Inferior parietal cortex (tissue), 1 donor: ENCODE results near the gene CAMK2N1.
A peak's percentile ranks its signal among the peaks of the same experiment; 100 is the strongest.
"Not testable (repeated sequence)": the region's sequence is repeated elsewhere in the genome, so short reads cannot be mapped to it uniquely, and the experiment has no call there.

Experiments used
- DNase-seq: peaks from one replicate; pipeline ENCODE4 v3.0.0-alpha.2; 2016; ENCODE audit errors: extremely low spot score

Gene CAMK2N1

DNA sequence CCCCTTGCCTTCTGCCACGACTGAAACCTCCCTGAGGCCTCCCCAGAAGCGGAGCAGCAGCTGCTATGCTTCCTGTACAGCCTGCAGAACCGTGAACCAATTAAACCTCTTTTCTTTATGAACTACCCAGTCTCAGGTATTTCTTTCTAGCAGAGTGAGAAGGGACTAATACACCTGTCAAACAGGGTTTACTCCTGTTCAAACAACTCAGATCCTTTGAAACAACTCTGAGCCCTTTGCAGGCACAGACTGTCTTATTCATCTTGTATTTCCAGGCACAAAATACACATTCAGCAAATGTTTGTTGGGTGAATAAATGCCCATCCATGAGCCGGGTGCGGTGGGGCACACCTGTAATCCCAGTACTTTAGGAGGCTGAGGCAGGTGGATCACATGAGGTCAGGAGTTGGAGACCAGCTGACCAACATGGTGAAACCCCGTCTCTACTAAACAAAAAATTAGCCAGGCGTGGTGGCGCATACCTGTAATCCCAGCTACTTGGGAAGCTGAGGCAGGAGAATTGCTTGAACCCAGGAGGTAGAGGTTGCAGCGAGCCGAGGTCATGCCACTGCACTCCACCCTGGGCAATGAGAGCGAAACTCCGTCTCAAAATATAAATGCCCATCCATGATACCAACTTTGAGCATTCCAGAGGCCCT, 10.8 kb upstream of the CAMK2N1 start:
- not testable (repeated sequence) for DNase-seq

DNA sequence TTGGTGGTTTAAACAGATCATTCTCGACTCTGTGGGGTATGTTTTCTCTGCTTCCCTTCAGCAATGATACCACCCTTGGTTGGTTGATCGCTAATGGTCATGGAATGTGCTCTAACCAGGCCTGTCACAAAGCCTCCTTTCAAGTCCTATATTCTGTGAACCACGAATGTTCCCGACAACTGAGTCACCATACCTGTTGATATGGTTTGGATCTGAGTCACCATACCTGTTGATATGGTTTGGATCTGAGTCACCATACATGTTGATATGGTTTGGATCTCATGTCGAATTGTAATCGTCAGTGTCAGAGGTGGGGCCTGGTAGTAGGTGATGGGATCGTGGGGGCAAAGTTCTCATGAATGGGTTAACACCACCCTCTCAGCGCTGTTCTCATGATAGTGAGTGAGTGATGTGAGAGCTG, 10.2 kb upstream of the CAMK2N1 start:
- no peak for DNase-seq

DNA sequence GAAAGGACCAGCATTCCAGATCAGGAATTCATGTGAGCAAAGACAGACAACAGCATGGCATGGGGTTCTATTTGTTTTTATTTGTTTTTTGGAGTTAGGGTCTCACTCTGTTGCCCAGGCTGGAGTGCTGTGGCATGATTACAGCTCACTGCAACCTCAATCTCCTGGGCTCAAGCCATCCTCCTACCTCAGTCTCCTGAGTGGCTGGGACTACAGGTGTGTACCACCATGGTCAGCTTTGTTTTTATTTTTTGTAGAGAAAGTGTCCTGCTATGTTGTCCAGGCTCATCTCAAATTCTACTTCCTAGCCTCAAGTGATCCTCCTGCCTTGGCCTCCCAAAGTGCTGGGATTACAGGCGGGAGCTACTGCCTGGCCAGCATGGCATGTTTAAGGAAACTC, 9.7 kb upstream of the CAMK2N1 start:
- DNase-seq = no peak

DNA sequence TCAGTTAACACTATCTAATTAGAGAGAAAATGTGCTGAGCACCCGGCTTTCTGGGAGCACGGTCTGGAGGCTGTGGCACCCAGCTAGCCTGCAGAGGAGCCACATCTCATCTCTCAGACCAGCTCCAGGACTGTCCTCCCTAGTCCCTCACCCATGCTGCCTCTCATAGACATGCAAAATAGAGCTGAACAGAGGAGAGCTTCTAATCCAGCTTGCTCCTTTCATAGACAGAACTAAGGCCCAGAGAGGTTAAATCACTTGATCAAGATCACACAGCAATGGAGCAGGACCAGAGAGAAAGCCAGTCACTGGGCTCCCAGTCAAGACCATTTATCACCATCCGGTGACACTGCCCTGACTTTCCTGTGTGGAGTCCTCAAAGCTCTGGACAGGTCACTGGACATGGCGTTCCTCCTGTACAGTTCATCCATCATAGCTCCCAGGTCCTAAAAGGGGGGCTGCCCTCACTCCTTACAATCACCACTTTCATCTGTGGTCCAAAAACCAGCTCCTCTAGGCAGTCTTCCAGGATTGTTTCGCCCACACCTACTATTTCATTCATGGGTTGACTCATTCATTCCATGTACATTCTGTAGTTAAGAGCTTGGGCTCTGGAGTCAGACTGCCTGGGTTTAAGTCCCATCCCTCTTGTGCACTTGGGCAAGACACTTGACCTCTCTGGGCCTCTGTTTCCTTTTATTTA, 8.8 kb upstream of the CAMK2N1 start:
- no peak for DNase-seq

DNA sequence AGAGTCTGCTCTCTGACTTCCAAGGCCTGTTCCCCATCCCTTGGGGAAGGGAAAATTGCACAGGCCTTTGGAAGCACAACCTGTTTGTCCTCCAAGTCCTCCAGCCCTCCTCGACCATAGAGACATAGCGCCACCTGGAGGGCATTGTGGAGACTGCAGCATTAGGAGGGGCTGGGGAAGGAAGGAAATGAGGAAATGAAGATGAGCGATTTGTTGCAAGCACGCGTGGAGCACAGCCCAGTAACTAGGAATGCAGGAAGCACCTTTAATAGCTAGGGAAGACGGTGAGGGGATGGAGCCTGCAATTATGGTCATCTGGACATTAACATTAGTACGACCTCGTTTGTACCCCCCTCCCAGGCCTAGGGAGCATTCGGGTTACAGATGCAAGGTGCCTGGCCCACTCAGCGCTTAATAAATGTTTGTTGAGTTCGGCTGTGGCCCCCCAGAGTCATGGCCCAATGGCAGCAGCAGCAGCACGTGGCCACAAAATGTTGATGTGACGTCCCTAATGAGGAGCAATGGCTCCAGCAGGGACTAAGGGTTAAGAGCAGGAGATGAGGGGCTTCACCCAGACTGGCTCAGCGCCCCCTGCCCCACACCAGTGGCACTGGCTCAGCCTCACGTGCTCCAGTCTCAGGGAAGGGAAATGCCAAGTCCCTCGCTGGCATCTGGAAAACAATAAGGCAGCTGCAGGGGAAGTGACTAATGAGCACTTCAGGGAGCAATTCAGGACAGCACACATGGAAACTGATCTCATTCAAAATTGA, 8.0 kb upstream of the CAMK2N1 start:
- peak; percentile 95 for DNase-seq

DNA sequence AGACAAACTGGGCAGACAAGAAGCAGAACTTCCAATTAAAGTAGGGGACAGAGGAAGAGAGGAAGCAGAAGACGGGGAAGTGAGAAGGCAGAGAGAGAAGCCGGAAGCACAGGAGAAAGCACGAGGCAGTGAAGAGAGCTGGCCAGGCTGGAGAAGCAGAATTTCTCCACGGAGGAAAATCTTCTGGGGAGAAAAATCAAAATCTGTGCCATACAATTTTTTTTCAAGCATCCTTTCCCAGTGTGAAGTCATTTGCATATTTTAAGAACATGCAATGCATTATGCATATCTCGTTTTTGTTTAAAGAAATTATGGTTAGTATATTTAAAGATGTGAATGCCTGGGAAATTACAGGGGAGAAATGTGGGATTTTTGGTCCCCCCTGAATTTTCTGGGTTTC, 7.3 kb upstream of the CAMK2N1 start:
- peak; percentile 25 for DNase-seq

DNA sequence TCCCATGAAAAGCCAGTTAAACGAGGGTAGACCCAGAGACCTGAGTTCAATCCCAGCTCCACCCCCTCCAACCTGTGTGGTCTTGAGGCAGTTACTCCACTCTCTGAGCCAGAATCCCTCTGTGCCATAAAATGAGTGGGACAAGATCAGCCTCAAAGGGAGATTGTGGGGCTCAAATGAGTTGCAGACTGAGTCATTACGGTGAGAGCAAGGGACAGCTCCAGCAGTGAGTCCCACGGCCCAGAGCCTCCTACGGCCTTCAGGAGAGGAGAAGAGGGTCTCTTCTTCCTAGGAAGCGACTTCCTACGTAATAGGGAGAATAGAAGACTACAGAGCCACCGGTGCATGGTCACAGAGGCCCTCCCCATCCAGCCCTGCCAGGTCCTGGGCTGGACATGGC, 6.7 kb upstream of the CAMK2N1 start:
- DNase-seq = no peak

DNA sequence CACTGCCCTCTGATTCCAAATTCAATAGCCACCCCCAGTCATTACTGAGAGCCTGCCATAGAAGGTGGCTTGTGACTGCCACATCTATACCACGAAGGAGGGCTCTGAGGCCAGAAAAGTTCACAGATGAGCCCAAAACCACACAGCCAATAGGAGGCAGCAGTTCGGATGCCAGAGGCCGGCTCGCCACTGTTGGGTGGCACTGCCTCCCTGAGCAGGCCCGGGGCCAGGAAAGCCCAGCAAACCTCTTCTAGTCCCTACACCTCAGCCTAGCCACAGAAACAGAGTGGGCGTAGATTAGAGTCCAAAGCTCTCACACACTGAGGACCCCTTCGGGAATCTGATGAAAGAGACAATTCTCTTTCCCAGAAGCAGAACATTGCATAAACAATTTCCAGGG, 5.9 kb upstream of the CAMK2N1 start:
- no peak for DNase-seq

DNA sequence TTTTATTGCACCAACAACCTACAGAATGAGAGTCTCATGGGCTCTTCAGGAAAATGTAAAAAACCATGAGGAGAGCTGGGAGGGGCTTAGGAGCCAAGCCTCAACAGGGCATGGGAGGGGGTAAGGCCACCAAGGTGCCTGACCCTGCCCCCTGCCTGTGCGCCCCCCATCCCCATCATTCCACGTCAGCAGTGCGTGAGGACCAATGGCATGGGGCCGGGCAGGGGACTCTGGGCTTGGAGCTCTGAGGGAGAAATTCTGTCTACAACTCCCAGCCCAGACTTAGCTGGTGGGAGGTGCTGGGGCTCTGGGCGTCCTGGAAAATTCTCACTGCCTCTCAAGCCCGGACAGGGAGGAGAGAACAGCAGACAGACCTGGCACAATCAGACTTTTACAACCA, 5.2 kb upstream of the CAMK2N1 start:
- no peak for DNase-seq

DNA sequence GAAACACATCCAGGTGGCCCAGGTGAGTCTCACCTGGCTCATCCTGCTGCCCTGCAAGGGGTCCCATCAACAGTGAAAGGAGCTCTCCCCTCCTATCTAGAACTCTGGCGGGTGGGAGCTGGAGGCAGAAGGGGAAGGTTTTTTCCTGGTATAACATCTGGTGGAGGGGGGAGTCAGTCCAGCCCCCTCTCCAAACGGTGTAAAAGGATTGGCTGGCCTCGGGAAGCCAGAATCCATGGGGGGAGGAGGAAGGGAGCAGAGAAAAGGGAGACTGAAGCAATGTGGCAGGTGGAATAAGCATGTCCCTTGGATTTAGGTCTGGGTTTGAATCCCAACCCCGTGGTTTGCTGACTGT, 1.2 kb upstream of the CAMK2N1 start:
- DNase-seq = no peak

DNA sequence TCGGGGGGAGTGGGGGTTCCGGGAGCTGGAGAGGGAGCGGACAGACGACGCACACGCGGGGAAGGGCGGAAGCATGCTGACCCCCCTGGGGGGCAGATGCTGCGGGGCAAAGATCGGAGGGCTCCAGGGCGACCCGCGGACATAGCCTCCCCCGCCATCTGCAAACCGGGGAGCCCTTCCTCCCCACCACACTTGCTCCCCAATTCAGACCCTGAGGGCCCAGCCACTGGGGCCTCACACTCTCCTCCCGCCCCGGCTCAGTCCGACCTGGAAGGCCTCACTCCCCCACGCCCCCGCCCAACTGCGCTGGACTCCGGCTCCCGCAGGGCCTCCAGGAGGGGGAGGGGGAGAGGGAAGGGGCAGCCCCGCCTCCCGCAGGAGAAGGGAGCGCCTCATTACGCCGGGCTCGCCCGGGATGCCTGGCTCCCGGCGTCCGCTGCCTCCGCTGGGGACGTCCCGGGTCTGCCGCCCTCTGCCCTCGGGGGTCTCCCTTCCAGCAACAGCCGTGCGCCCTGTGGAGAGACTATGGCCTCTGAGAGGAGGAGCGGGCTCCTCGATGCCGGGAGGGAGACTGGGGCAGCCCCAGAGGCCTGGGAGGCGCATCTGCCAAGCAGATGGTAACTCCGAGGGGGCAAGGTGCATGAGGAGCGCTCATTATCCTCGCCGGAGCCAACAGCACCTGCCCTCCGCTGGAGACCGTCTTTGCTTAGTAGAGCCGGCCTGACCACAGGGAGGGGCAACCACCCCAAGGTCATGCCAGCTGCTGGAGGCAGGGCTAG, 636 bp upstream of the CAMK2N1 start:
- DNase-seq = no peak

DNA sequence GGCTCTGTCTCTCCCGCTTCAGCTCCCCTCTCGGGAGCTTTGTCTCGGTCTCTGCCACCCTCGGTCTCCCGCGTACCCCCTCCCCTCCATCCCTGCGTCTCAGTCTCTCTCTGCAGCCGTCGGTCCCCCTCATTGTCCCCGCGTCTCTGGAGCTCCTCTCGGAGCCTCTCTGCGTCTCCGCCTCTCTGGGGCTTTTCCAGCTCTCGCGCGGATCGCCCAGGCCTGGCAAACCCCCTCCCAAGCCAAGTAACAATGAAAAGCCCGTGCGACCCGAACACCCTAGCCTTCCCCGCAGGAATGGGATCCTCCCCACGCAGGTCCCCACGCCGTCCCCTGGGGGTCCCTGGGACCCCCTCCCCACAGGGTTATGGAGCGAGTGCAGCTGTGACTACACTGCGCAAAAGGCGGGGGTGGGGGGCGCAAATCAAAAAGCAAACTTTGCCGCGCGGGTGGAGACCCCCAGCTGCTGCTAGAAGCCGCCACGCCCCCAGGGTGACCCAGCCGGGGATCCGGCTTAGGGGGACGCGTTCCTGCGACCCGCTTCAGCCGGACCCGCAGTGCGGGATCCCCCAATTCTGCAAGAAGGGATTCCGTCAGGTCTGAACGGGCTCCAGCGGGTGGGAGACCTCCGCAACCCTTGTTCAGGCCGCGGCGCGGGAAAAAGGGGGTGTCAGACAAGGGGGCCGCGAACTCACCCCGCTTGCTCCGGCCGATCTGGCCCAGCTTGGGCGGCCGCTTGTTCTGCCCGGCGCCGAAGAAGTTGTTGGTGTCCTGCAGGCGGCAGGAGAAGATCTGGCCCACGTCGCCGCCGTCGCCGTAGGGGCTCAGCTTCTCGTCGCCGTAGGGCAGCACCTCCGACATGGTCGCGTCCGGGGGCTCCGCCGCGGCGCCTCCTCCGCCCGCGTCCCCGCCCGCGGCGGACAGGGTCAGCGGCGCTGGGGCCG, 1.2 kb downstream of the CAMK2N1 start:
- DNase-seq = no peak

DNA sequence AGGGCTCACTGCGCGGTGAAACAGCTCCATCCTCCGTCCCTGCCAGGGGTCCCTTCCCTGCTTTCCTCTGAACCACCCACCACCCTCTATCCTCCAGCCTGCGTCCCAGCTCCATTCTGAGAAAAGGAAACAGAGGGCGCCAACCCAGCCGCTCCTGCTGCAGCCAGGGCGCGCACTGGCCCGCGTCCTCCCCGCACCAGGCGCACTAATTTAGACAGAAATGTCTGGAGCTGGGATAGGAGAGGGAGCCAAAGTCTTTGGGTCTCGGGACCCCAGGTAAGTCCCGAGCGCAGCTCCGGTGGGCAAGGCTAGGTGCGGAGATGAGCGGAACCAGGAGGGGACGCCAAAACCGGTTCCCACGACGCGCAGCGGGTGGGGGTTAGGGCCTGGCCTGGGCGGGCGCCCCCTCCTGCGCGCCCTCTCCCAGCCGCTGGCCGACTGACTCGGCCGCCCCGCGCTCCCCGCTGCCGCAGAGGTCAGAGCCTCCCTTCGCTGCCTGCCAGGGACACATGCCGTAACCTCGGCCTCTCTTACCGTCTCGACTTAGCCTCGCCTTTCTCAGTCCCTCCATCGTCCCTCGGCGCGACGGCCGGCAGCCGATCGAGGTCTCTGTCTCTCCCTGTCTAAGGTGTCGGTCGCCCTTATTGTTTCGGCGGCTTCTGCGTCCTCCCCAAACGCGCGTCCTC, 2.0 kb downstream of the CAMK2N1 start:
- DNase-seq = no peak

DNA sequence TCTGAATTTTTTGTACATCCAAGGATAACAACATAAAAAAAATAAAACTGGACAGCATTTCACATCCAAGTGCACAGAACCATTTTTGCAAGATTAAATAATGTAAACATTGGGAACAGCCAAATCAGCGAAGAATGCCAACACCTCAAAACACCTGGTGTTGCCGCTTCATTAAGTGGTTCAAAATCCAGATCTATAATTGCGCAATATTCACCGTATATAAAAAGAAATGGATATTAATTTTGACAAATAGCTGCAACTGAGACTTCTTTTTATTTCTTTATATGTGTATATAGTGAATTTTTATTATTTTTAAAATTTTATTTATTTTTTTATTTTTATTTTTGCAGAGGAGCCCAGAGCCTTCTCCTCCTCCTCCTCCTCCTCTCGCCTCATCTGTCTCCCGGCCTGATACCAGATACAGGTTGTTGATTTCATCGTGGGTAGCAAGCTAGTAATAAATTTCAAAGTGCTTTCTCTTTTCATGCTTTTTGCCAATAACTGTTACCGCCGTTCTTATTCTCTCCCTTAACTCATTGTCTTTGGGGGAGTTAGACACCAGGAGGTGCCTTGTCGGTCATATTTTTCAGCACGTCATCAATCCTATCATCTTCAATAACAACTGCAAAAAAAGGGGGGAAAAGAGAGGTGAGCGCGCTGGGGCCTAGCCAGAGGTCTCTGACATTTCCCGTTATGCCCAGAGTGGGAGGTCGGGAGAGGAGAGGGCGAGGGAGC, 2.7 kb downstream of the CAMK2N1 start:
- no peak for DNase-seq

DNA sequence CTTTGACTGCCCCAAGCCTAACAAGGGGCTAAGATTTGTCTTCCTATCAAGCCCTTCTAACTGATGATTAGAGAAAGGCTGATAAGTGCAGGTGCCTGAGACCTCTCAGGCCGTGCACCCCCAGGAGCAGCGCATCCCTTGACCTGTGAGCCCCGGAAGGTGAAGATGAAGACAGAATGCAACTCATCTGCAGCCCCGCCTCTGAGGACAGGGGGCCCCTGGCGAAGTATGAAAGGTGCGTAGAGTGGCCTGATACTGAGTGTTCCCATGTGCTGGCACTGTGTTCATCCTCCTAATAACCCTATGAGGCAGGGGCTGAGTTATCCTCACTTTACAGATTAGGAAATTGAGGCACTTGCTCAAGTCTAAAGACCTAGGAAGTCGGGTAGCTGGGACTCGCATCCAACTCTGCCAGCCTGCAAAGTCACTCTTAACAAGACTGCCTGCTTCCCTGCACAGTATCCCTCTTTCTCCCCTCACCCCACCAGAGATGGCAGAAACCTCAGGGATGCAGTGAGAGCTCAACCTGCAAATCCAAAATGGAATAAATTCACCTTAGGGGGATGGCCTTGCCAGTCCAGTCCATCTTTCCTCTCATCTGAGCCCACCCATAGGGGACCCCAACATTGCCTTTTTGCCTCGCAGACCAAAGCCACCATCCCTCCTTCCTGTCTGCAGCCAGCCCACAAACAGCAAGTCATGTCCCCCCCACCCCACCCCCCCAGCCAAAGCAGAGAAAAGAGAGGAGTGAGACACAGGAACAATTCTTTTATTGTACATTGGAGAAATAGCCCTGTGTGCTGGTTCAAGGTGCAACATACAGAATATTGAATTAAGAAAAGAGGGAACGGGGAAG, 4.1 kb downstream of the CAMK2N1 start:
- DNase-seq = no peak

DNA sequence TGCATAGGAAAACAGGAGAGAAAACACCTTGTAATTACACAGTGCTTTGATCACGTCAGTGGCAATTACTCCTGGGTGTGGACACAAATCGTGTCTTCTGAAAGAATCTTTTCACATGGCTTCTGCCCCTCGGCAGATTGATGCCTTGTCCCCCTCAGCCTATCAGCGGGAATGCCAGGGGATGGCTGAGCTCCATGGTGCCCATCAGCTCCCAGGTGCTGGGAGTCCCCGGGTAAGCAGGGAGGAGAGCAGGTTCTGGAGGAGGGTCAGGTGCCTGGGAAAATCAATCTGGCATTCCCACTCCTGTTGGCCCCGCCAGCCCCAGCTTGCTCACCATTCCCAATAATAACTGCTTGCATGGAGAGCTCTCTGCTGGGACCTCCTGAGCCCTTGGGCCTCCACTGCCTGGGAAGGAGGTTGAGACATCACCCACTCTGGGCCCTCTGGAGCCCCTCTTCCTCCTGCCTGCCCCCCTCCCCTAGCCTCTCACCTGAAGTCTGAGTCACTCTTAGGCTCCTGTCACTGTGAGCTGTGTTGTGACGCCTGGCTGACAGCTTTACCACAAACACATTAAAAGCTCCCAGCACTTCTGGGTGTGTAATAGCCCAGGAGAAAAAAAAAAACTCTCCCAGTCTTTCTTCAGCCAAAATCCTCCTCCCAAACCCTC, 4.9 kb downstream of the CAMK2N1 start:
- no peak for DNase-seq

DNA sequence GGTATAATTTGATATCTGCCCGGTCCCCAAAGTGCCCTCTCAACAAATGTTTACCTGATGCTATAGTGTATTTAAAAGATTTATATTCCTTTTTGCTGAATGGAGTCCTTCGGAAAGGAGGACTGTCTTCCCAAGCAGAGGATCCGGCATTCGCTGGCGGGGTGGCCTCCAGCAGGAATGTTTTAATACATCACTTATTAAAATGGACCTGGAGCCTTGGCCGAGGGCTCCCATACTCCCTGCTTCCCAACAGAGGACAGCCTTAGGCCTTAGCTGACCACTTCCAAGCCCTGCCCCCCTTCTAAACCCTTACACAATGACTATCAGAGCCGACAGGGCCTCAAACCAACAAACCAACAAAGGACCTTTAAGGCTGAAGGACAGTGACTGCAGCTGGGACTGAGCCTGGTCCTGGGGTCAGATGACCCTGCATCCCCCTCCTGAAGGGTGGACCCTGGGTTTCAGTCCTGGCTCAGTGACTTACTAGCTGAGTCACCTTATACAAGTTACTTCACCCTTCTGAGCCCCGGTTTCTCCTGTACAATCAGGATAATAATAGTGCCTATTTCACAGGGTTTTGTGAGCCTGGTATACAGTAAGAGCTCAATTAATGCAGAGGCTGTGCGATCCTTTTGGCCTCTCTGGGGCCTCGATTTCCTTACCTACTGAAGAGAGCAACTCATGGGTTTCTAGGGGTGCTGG, 5.6 kb downstream of the CAMK2N1 start:
- DNase-seq = peak; percentile 64

DNA sequence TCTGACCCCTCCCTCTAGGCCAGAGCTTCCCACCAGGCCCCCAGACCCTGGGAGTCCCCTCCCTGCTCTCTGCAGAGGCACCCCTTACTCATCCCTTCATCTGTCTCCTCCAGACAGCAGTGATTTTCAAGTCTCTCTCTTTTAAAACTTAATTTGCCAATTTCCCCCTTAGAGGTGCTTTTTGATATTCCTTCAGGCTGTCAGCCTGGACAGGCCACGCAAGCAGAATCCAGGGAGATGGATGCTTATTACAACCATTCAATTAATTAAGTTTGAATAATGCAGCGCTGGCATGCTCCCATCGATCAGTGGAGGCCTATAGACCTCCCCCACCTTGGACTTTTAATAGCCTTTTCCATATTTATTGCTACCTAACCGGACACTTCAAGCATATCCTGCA, 6.2 kb downstream of the CAMK2N1 start:
- no peak for DNase-seq
